ENCODE data around the gene SNX8. TPM values are rescaled to one million over a fixed set of nuclear protein-coding genes. Genes with fewer than 3 reads are reported as not detected.

Gene SNX8
- 12.3 and 28.4 TPM in 2 replicates for total RNA-seq

GRCh38 chr7:2314209-2314955, at the start of gene SNX8:
Gene SNX8 (minus strand): TSS chr7:2314441. CDS start chr7:2314421, 20 bp downstream.

GRCh38 chr7:2354186-2354938, 40.1 kb upstream of the SNX8 start, which contains the start of gene EIF3B:
Gene EIF3B (plus strand): TSS chr7:2354827. CDS start chr7:2354922, 95 bp downstream.

GRCh38 chr7:2241580-2242540, 72.4 kb downstream of the SNX8 start, which contains the start of the genes MRM2 and NUDT1:
Gene MRM2 (minus strand): TSS chr7:2242205. CDS start chr7:2242169, 36 bp downstream.
Gene NUDT1 (plus strand): TSS chr7:2242226. CDS start chr7:2244575, 2,349 bp downstream.

GRCh38 chr7:2232766-2233520, 81.3 kb downstream of the SNX8 start, which contains the start of gene MAD1L1:
Gene MAD1L1 (minus strand): TSS chr7:2232945. CDS start chr7:2230133, 2,812 bp downstream.

Other genes with a start within 250 kb of the SNX8 start
- 37.2 and 37.9 TPM in 2 replicates for gene MAD1L1, start 81.5 kb downstream of the SNX8 start, total RNA-seq
- gene MRM2, start 72.2 kb downstream of the SNX8 start, total RNA-seq, result 20.3 and 28.5 TPM in 2 replicates
- gene NUDT1, start 72.2 kb downstream of the SNX8 start, total RNA-seq, result 22.6 and 22.8 TPM in 2 replicates
- gene EIF3B, start 40.4 kb upstream of the SNX8 start, total RNA-seq, result 145 and 161 TPM in 2 replicates
- 12.8 and 28.8 TPM in 2 replicates for gene CHST12, start 89.2 kb upstream of the SNX8 start, total RNA-seq
- gene GRIFIN, start 162.0 kb upstream of the SNX8 start, total RNA-seq, result not detected in 2 replicates
- gene LFNG, start 205.3 kb upstream of the SNX8 start, total RNA-seq, result 4.5 and 6.8 TPM in 2 replicates
- gene BRAT1, start 241.1 kb upstream of the SNX8 start, total RNA-seq, result 28.7 and 32.4 TPM in 2 replicates
- 6.1 and 7.3 TPM in 2 replicates for gene IQCE, start 244.5 kb upstream of the SNX8 start, total RNA-seq